ENCODE measurements around the gene EN2.

EN2 gene

GRCh38 chr7:155487509-155488482 is 29.9 kb downstream of the EN2 start:
- no peak overlapping the region for H3K9ac ChIP-seq
- H3K4me1 ChIP-seq: peaks cover 37 to 56% (median 46%) of the 10 kb centered on the region in 10 experiments
- H4K20me1 ChIP-seq: no peaks in the 10 kb centered on the region; a peak in 1 of 22 replicates
- H3K4me3 ChIP-seq: no peak overlapping the region
- H3K27ac ChIP-seq: no peak overlapping the region
- H3K9me3 ChIP-seq (replicated peaks in 1 of 11): no peaks in the 10 kb centered on the region
- no peaks in the 10 kb centered on the region for H3K36me3 ChIP-seq
- no peak overlapping the region for H3K4me2 ChIP-seq
- no peak for TF ChIP-seq Cebpa-rat (IDR thresholded peaks at IDR 0.05)
- H3K27me3 ChIP-seq: peaks cover 0 to 14% (median 10%) of the 10 kb centered on the region in 11 experiments; a peak in 10 of 22 replicates

GRCh38 chr7:155488483-155489127 is 30.7 kb downstream of the EN2 start:
- Histone ChIP-seq H3K36me3 (no peaks in the 10 kb centered on the region), H3K9ac (no peak overlapping the region), H3K9me3 (replicated peaks in 1 of 11) (no peaks in the 10 kb centered on the region), H3K4me2 (peak overlapping the region in 10 of 11 experiments; percentile 37 to 99 (median 98); a peak in 15 of 22 replicates), H3K27me3 (peaks cover 0 to 8% (median 2%) of the 10 kb centered on the region in 11 experiments; a peak in 9 of 22 replicates), H3K4me1 (peaks cover 37 to 48% (median 40%) of the 10 kb centered on the region in 10 experiments), H4K20me1 (no peaks in the 10 kb centered on the region; a peak in 1 of 22 replicates), H3K4me3 (no peak overlapping the region), H3K27ac (no peak overlapping the region)
- TF ChIP-seq Cebpa-rat (IDR thresholded peaks at IDR 0.05): no peak

DNA sequence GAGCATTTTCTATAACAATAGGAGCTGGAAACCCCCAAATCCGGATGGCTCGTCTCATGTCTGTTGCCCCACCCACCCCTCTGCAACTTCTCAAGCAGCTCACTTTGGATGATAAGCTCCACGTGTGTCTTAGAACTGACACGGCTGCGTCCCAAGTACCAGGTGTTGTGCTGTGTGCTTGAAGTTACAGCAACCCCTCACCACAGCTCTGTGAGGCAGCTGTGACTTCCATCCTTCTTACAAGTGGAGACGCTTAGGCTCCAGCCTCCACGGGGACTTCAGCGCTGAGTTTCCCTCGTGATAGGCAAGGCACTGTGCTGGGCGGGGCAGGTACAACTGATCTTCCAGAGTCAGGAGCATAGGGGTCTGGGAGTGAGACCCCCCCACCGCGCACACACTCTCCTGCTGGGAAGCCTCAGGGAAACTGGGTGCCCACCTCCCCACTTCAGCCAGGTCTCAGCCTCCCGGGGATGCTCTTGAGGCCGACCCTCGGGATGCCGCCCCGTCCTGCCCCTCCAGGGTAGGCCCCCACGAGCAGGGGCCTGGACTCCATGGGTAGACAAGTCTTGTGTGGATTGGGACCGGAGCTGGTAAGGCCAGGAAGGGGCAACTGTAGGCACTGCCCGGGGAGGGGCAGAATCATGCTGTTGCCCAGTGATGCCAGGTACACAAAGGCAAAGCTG is 31.4 kb downstream of the EN2 start:
- TF ChIP-seq Cebpa-rat (IDR thresholded peaks at IDR 0.05): no peak
- Histone ChIP-seq H4K20me1 (no peaks in the 10 kb centered on the region; a peak in 1 of 22 replicates), H3K4me1 (peaks cover 34 to 44% (median 38%) of the 10 kb centered on the region in 10 experiments), H3K4me2 (peak overlapping the region; percentile 84 to 99 (median 97); a peak in 21 of 22 replicates), H3K27ac (peak overlapping the region in 2 of 11 experiments; percentile 85 to 90; a peak in 2 of 22 replicates), H3K36me3 (no peaks in the 10 kb centered on the region), H3K4me3 (no peak overlapping the region), H3K9me3 (replicated peaks in 1 of 11) (no peaks in the 10 kb centered on the region), H3K27me3 (peaks cover 0 to 5% (median 0%) of the 10 kb centered on the region in 11 experiments; a peak in 1 of 22 replicates), H3K9ac (peak overlapping the region in 1 of 11 experiments; percentile 19; a peak in 1 of 22 replicates)

DNA sequence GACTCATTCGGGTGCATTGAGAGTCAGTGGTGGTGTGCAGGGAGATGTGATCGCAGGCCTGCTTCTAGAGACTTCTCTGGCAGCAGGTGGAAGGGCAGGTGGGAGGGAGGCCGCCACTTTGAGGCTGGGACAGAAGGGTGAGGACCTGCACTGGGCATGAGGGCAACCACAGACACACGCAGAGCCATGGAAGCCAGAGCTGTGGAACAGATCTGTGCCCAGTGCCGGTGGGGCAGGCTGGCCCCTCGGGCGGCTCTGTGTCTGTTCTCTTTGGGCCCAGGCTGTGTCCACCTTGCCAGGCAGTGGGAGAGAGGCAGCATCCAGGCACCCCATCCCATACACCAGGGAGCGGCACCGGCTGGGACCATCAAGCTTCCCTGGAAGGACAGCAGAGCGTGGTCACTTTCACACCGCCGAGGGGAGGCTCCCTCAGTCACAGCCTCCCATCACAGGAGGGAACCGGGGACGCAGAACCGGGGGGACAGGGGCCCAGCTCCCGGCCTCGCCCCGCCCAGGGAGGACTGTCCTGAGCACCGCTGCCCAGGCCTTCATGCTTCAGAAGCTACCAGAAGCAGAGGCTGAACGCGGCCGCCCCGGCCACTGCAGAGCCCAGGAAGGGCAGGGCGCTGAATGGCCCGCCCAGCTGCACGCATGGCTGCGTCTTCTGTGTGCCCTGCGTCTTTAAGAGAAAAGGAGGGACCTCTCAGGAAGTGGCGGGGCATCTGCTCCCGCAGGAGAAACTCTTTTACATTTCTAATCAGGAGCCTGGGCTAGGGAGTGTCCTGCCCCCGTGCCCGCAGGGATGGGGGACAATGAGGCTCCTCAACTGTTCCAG is 32.1 kb downstream of the EN2 start:
- Histone ChIP-seq H3K9me3 (replicated peaks in 1 of 11) (no peaks in the 10 kb centered on the region), H3K36me3 (no peaks in the 10 kb centered on the region), H3K9ac (peak overlapping the region; percentile 75 to 85 (median 81); a peak in 21 of 22 replicates), H4K20me1 (no peaks in the 10 kb centered on the region), H3K4me3 (peak overlapping the region; percentile 56 to 74 (median 62)), H3K4me1 (peaks cover 32 to 44% (median 38%) of the 10 kb centered on the region in 10 experiments), H3K27ac (peak overlapping the region; percentile 83 to 90 (median 88); a peak in 20 of 22 replicates), H3K4me2 (peak overlapping the region; percentile 84 to 99 (median 97)), H3K27me3 (no peaks in the 10 kb centered on the region)
- no peak for TF ChIP-seq Cebpa-rat (IDR thresholded peaks at IDR 0.05)

DNA sequence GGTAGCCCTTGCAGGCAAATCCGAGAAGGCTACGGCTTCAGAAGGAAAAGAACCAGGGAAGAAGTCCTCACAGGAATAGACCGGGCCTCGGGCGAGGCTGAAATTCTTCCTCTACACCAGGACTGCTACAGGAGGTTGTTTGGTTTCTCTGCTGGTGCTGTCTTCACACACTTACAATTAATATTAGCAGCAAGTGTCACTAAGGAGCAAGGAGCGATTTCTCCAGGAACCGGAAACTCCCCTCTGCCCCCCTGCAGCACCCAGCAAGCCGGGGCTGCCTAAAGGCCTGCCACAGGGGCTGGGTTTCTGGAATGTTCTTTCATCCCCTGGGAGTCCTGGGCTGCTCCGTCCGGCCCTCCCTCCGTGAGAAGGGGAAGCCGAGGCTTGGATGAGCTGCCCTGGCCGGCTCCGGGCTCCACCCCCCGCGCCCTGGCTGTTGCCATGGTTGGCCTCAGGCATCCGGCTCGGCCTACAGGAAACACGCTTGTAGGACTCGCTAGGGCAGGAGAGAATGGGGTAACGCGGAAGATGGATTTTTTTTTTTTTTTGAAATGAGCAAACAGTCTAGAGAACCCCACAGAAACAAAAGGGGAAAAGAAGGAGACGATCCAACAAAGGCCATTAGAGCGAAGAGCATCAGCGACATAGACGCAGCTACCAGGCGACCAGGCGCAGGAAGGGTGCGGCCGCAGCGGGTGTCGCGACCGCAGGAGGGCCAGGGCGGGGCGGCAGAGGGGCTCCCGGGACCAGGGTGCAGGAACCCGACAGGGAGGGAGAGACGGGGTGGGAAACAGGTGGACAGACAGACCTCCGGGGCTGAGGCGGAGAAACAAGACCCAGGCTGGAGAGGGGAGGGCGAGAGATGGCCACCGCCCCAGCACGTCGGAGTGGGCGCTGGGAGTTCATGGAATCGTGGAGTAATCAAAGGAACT is 33.0 kb downstream of the EN2 start:
- TF ChIP-seq Cebpa-rat (IDR thresholded peaks at IDR 0.05): no peak
- Histone ChIP-seq H3K9me3 (replicated peaks in 1 of 11) (no peaks in the 10 kb centered on the region), H4K20me1 (no peaks in the 10 kb centered on the region), H3K4me3 (peak overlapping the region; percentile 56 to 74 (median 62)), H3K4me2 (peak overlapping the region; percentile 84 to 99 (median 97)), H3K27me3 (no peaks in the 10 kb centered on the region), H3K9ac (peak overlapping the region; percentile 75 to 85 (median 81)), H3K27ac (peak overlapping the region; percentile 83 to 90 (median 88)), H3K4me1 (peaks cover 32 to 44% (median 41%) of the 10 kb centered on the region in 10 experiments), H3K36me3 (no peaks in the 10 kb centered on the region)

- Histone ChIP-seq H3K9ac (peak overlapping the region; percentile 75 to 85 (median 81)), H3K36me3 (no peaks in the 10 kb centered on the region), H3K9me3 (replicated peaks in 1 of 11) (no peaks in the 10 kb centered on the region), H3K4me3 (peak overlapping the region; percentile 56 to 74 (median 62)), H3K27me3 (no peaks in the 10 kb centered on the region; a peak in 1 of 22 replicates), H3K4me1 (peaks cover 32 to 44% (median 41%) of the 10 kb centered on the region in 10 experiments), H3K27ac (peak overlapping the region; percentile 83 to 90 (median 88)), H3K4me2 (peak overlapping the region; percentile 84 to 99 (median 97)), H4K20me1 (no peaks in the 10 kb centered on the region)
- no peak for TF ChIP-seq Cebpa-rat (IDR thresholded peaks at IDR 0.05)
These were observed 33.9 kb downstream of the EN2 start for GRCh38 chr7:155491812-155492211.

- Histone ChIP-seq H3K9me3 (replicated peaks in 1 of 11) (no peaks in the 10 kb centered on the region), H3K4me2 (no peak overlapping the region), H3K36me3 (no peaks in the 10 kb centered on the region), H4K20me1 (no peaks in the 10 kb centered on the region; a peak in 1 of 22 replicates), H3K27me3 (peaks cover 9 to 21% (median 13%) of the 10 kb centered on the region in 11 experiments), H3K4me1 (peaks cover 29 to 40% (median 37%) of the 10 kb centered on the region in 10 experiments), H3K9ac (no peak overlapping the region), H3K4me3 (no peak overlapping the region), H3K27ac (no peak overlapping the region)
- TF ChIP-seq Cebpa-rat (IDR thresholded peaks at IDR 0.05): no peak
These were observed 36.0 kb downstream of the EN2 start for GRCh38 chr7:155493744-155494538.

Data from BLaER1 treated with 17β-estradiol and CSF1 and Interleukin-3, amounts not matched to agents 10 nM and 100 nM (cell line).